Transverse colon (tissue), 4 donors: ENCODE data around the gene UCKL1.

Experiments
- POLR2A ChIP-seq: fragments of 450-650 bp; IDR thresholded peaks from one replicate; pipeline ENCODE4 v1.6.1; 2016; ENCODE audit warnings: antibody characterized with exemption, mild to moderate bottlenecking, moderate library complexity
- POLR2AphosphoS5 ChIP-seq, 3 donors: sonication (generic); formaldehyde crosslinking; IDR thresholded peaks; one replicate each; pipeline ENCODE4 v1.6.1; 2016; ENCODE audit warnings: antibody characterized with exemption in 3 of 3
- TF ChIP-seq, protein P1 (sequence below), 5 experiments: fragments of 200-600 bp in 3 of 5; fragments of 450-650 bp in 2 of 5; sonication (generic) in 3 of 5; IDR thresholded peaks; 1 replicate in 2 of 5; 2 replicates in 3 of 5; pipeline ENCODE4 v1.5.1; 2016 to 2017; ENCODE audit warnings: antibody characterized with exemption in 5 of 5, inconsistent platforms in 3 of 5, mild to moderate bottlenecking in 2 of 5, moderate library complexity in 1 of 5

DNA sequence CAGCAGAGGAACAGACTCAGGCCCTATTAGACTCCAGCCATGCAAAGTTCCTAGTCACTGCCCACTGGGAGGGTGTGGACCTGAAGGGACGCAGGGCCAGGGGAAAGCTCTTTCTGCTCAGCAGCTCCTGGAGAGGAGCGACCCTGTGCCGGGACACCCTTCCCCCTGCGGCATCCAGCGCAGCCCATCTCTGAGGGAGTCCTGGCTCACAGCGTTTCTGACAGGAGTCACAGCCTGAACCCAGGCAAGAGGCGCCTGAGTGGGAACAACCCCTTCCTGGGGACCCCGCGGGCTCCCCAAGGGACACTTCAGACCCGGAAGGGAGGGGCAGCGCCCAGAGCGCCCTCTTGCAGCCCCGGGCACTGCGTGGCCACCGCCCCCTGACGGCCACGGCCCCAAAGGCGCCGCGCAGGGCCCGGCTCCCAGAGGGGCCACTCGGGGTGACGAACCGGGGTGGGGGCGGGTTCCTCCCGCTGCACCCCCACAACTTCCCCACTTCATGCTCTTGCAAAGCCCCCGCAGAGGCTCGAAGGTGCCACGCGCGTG is 862 bp downstream of the UCKL1 start:
- TF ChIP-seq, protein P1, sequence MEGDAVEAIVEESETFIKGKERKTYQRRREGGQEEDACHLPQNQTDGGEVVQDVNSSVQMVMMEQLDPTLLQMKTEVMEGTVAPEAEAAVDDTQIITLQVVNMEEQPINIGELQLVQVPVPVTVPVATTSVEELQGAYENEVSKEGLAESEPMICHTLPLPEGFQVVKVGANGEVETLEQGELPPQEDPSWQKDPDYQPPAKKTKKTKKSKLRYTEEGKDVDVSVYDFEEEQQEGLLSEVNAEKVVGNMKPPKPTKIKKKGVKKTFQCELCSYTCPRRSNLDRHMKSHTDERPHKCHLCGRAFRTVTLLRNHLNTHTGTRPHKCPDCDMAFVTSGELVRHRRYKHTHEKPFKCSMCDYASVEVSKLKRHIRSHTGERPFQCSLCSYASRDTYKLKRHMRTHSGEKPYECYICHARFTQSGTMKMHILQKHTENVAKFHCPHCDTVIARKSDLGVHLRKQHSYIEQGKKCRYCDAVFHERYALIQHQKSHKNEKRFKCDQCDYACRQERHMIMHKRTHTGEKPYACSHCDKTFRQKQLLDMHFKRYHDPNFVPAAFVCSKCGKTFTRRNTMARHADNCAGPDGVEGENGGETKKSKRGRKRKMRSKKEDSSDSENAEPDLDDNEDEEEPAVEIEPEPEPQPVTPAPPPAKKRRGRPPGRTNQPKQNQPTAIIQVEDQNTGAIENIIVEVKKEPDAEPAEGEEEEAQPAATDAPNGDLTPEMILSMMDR (IDR thresholded peaks at IDR 0.05): peak in 3 of 5 experiments; percentile 31 to 39 (median 38)
- TF ChIP-seq POLR2A: no peak
- TF ChIP-seq POLR2AphosphoS5 (IDR thresholded peaks at IDR 0.05): no peak
